SH-SY5Y (cell line): Measurements from ENCODE around the gene CABP4.

Experiments used
- GATA2 ChIP-seq: IDR thresholded peaks from 2 replicates; pipeline ENCODE4 v1.6.1; 2011; ENCODE audit warnings: mild to moderate bottlenecking, low read depth, low read length
- GATA3 ChIP-seq: IDR thresholded peaks from 2 replicates; pipeline ENCODE4 v1.6.1; 2011; ENCODE audit warnings: low read depth, mild to moderate bottlenecking, low read length, moderate library complexity

- TF ChIP-seq GATA2 (no peak), GATA3 (no peak)
Measured at GRCh38 chr11:67500484-67500821, 45.3 kb downstream of the CABP4 start.
